Measurements from ENCODE around the gene SRRT.

The SRRT gene

DNA sequence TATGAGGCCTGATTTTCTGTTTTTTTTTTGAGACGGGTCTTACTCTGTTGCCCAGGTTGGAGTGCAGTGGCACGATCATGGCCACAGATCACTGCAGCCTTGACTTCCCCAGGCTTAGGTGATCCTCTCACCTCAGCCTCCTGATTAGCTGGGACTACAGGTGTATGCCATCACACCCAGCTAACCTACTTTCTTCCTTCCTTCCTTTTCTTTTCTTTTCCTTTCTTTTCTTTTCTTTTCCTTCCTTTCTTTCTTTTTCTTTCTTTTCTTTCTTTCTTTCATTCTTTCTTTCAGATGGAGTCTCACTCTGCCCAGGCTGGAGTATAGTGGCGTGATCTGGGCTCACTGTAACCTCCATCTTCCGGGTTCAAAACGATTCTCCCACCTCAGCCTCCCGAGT lies 3.8 kb downstream of the SRRT start:
- H3K4me3 ChIP-seq: no peak overlapping the region
- peaks cover 35 to 54% (median 48%) of the 10 kb centered on the region in 3 donors for H3K36me3 ChIP-seq
- no peaks in the 10 kb centered on the region for H3K9me3 ChIP-seq
- H3K4me1 ChIP-seq: peaks cover 7 to 41% (median 33%) of the 10 kb centered on the region in 4 donors
- intact Hi-C loops (cut with DNase I; ENCODE audit: low total_unique reads): no loop called here
- H3K27ac ChIP-seq: no peak overlapping the region
- DNase-seq: no peak
- TF ChIP-seq, protein P1, sequence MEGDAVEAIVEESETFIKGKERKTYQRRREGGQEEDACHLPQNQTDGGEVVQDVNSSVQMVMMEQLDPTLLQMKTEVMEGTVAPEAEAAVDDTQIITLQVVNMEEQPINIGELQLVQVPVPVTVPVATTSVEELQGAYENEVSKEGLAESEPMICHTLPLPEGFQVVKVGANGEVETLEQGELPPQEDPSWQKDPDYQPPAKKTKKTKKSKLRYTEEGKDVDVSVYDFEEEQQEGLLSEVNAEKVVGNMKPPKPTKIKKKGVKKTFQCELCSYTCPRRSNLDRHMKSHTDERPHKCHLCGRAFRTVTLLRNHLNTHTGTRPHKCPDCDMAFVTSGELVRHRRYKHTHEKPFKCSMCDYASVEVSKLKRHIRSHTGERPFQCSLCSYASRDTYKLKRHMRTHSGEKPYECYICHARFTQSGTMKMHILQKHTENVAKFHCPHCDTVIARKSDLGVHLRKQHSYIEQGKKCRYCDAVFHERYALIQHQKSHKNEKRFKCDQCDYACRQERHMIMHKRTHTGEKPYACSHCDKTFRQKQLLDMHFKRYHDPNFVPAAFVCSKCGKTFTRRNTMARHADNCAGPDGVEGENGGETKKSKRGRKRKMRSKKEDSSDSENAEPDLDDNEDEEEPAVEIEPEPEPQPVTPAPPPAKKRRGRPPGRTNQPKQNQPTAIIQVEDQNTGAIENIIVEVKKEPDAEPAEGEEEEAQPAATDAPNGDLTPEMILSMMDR (IDR thresholded peaks at IDR 0.05): no peak
- H3K27me3 ChIP-seq: no peaks in the 10 kb centered on the region

DNA sequence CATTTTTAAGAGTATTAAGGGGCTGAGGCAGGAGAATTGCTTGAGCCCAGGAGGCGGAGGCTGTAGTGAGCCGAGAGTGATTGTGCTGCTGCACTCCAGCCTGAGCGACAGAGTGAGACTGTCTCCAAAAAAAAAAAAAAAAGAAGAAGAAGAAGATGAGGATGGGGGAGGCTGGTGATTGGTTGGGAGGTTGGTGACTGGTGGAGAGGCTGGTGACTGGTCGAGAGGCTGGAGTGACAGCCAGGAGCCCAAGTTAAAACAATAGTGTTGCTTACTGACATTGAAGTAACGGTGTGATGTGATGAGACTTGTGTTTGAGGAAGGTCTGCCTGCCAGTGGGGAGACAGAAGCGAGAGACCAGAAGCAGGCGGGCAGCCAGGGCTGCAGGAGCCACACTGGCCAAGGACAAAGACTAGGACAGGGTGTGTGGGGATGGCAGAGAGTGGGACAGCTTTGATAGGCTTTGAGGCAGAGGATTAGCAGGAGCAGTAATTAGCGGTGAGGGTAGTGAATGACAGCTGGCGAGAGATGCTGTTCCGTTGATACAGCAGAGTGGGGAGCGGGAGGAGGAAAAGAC lies 4.9 kb downstream of the SRRT start:
- intact Hi-C loops (cut with DNase I; ENCODE audit: low total_unique reads): no loop called here
- Histone ChIP-seq H3K27ac (no peak overlapping the region), H3K4me3 (no peak overlapping the region), H3K36me3 (peaks cover 45 to 65% (median 57%) of the 10 kb centered on the region in 3 donors), H3K4me1 (peaks cover 7 to 37% (median 29%) of the 10 kb centered on the region in 4 donors), H3K27me3 (no peaks in the 10 kb centered on the region), H3K9me3 (no peaks in the 10 kb centered on the region)
- no peak for DNase-seq
- TF ChIP-seq, protein P1 (IDR thresholded peaks at IDR 0.05): no peak

DNA sequence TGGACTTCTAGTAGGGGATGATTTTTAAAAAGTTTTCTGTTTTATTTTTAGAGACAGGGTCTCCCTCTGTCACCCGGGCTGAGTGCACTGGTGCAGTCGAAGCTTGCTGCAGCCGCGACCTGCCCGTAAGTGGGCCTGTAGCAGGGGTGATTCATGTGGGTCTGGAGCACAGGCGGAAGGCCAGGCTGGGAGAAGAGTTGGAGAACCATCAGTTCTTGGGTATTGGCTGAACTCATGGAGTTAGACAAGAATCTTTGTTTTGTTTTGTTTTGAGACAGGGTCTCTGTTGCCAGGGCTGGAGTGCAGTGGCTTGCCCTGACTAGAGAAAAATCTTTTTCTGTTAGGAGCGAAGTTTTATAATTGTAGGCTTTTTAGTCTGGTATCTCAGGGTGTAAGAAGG lies 5.7 kb downstream of the SRRT start:
- H3K9me3 ChIP-seq: no peaks in the 10 kb centered on the region
- TF ChIP-seq, protein P1 (IDR thresholded peaks at IDR 0.05): no peak
- H3K36me3 ChIP-seq: peaks cover 54 to 74% (median 66%) of the 10 kb centered on the region in 3 donors
- peaks cover 6 to 35% (median 28%) of the 10 kb centered on the region in 4 donors for H3K4me1 ChIP-seq
- H3K27me3 ChIP-seq: no peaks in the 10 kb centered on the region
- H3K27ac ChIP-seq: no peak overlapping the region
- intact Hi-C loops (cut with DNase I; ENCODE audit: low total_unique reads): no loop called here
- DNase-seq: no peak
- no peak overlapping the region for H3K4me3 ChIP-seq

DNA sequence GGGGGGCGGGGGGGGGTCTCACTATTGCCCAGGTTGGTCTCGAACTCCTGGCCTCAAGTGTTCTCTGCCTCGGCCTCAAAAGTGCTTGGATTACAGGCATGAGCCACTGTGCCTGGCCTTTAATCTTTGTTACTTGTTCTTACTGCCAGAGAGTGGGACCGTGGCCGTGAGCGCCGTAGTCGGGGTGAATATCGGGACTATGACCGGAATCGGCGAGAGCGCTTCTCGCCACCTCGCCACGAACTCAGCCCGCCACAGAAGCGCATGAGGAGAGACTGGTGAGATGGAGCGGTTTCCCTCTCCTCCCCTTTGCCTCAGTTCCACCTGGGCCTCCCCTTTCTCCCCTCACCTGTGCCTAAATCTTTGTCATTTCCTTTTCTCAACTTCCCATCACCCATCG lies 6.2 kb downstream of the SRRT start:
- no peaks in the 10 kb centered on the region for H3K27me3 ChIP-seq
- no peak for DNase-seq
- TF ChIP-seq, protein P1 (IDR thresholded peaks at IDR 0.05): no peak
- H3K36me3 ChIP-seq: peaks cover 59 to 79% (median 71%) of the 10 kb centered on the region in 3 donors
- no peak overlapping the region for H3K4me3 ChIP-seq
- no peak overlapping the region for H3K27ac ChIP-seq
- intact Hi-C loops (cut with DNase I; ENCODE audit: low total_unique reads): no loop called here
- no peaks in the 10 kb centered on the region for H3K9me3 ChIP-seq
- H3K4me1 ChIP-seq: peaks cover under 1 to 30% (median 23%) of the 10 kb centered on the region in 4 donors

DNA sequence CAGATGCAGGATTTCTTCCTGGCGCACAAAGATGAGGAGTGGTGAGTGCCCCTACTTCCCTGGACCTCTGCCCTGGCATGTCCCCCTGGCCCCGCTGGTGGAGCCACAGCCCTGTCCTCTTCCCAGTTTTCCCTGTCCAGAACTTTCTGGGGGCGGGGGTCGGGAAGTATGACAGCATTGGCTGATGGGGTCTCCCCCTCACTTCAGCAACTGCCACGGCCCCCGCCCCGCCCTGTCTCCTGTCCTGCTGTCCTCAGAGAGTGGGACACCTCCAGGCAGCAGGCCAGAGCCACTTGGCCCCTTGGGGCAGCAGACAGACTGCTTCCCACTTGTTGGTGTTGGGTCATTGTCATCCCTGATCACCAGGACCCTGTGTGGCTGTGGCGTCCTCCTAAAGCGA lies 7.3 kb downstream of the SRRT start:
- no peak overlapping the region for H3K4me3 ChIP-seq
- H3K27ac ChIP-seq: no peak overlapping the region
- H3K27me3 ChIP-seq: no peaks in the 10 kb centered on the region
- DNase-seq: no peak
- peaks cover 0 to 20% (median 12%) of the 10 kb centered on the region in 4 donors for H3K4me1 ChIP-seq
- H3K36me3 ChIP-seq: peaks cover 69 to 90% (median 81%) of the 10 kb centered on the region in 3 donors
- TF ChIP-seq, protein P1 (IDR thresholded peaks at IDR 0.05): no peak
- H3K9me3 ChIP-seq: no peaks in the 10 kb centered on the region
- intact Hi-C loops (cut with DNase I; ENCODE audit: low total_unique reads): no loop called here
